Stimulated activated CD4-positive, alpha-beta T cell treated with anti-CD3 and anti-CD28 coated beads, TNF-alpha, amount 100 ng/mL, for 24 hours (primary cell): ENCODE results near the gene IL16.
"Not testable (repeated sequence)": the region's sequence is repeated elsewhere in the genome, so short reads cannot be mapped to it uniquely, and the experiment has no call there.

ENCODE experiments used
- DNase-seq, 3 experiments: peaks; one replicate each; pipeline ENCODE4 v3.0.0-alpha.2; 2020; ENCODE audit warnings: low read depth in 3 of 3

Gene IL16

GRCh38 chr15:81313686-81314085 lies 117.0 kb downstream of the IL16 start:
- DNase-seq: no peak

- no peak for DNase-seq
Observed at GRCh38 chr15:81314378-81314777, 117.7 kb downstream of the IL16 start.

- no peak for DNase-seq
Observed at GRCh38 chr15:81315452-81316175, 118.9 kb downstream of the IL16 start.

- no peak for DNase-seq
Observed at GRCh38 chr15:81316267-81316666, 119.6 kb downstream of the IL16 start.

GRCh38 chr15:81317642-81318017 lies 121.0 kb downstream of the IL16 start:
- DNase-seq: no peak

GRCh38 chr15:81321667-81322066 lies 125.0 kb downstream of the IL16 start:
- no peak for DNase-seq

- no peak for DNase-seq
Observed at GRCh38 chr15:81322676-81323253, 126.1 kb downstream of the IL16 start.

GRCh38 chr15:81323559-81323943 lies 126.9 kb downstream of the IL16 start:
- no peak for DNase-seq

GRCh38 chr15:81323944-81324881 lies 127.5 kb downstream of the IL16 start, which contains the start of gene STARD5:
Gene STARD5, minus strand, starts transcription at chr15:81324141. Its CDS starts 42 bp downstream, at chr15:81324099.
- peak; percentile 95 to 99 (median 96) for DNase-seq

GRCh38 chr15:81326466-81327212 lies 130.0 kb downstream of the IL16 start:
- no peak for DNase-seq

- no peak for DNase-seq
Observed at GRCh38 chr15:81327516-81327915, 130.8 kb downstream of the IL16 start.

- no peak for DNase-seq
Observed at GRCh38 chr15:81329446-81329845, 132.8 kb downstream of the IL16 start.

- no peak for DNase-seq
Observed at GRCh38 chr15:81330366-81331090, 133.8 kb downstream of the IL16 start.

- DNase-seq: not testable (repeated sequence)
Observed at GRCh38 chr15:81331141-81331540, 134.5 kb downstream of the IL16 start.

- no peak for DNase-seq
Observed at GRCh38 chr15:81331600-81331999, 134.9 kb downstream of the IL16 start.

GRCh38 chr15:81332326-81332725 lies 135.6 kb downstream of the IL16 start:
- DNase-seq: no peak

- DNase-seq: no peak
Observed at GRCh38 chr15:81333363-81333762, 136.7 kb downstream of the IL16 start.

GRCh38 chr15:81334768-81335435 lies 138.2 kb downstream of the IL16 start:
- no peak for DNase-seq

- DNase-seq: no peak
Observed at GRCh38 chr15:81335631-81336030, 139.0 kb downstream of the IL16 start.

- DNase-seq: no peak
Observed at GRCh38 chr15:81336568-81336967, 139.9 kb downstream of the IL16 start.
